Psoas muscle (tissue), 8 donors: ENCODE data around the gene CDIP1. TPM values are rescaled to one million over a fixed set of nuclear protein-coding genes. Genes with fewer than 3 reads are reported as not detected.
"Not testable (repeated sequence)": the region's sequence is repeated elsewhere in the genome, so short reads cannot be mapped to it uniquely, and the experiment has no call there.

Experiments
- ATAC-seq, 4 donors: fragments of 200-7000 bp; cut with Tn5 transposase; one replicate each; pipeline ENCODE4 v1.9.1; 2020; ENCODE audit warnings: moderate library complexity in 3 of 4, mild to moderate bottlenecking in 2 of 4
- DNase-seq, 2 donors: peaks; one replicate each; pipeline ENCODE4 v3.0.0-alpha.2; 2020
- H3K27ac ChIP-seq: fragments of 200-600 bp; one replicate; pipeline ENCODE4 v1.8.0; 2022
- H3K27me3 ChIP-seq, 3 donors: fragments of 200-600 bp in 1 of 3; one replicate each; pipeline versions ENCODE4 v1.6.1 to v1.8.0; 2013 to 2022; ENCODE audit warnings: low read length in 2 of 3, mild to moderate bottlenecking in 2 of 3, moderate library complexity in 1 of 3; ENCODE audit not compliant: insufficient read depth in 3 of 3
- H3K36me3 ChIP-seq, 2 donors: fragments of 200-600 bp in 1 of 2; one replicate each; pipeline versions ENCODE4 v1.6.1 to v1.8.0; 2013 to 2022; ENCODE audit warnings: low read depth in 1 of 2, mild to moderate bottlenecking in 1 of 2, moderate library complexity in 1 of 2; ENCODE audit not compliant: insufficient read depth in 1 of 2
- H3K4me1 ChIP-seq: fragments of 200-600 bp; one replicate; pipeline ENCODE4 v1.8.0; 2022
- H3K4me3 ChIP-seq: fragments of 200-600 bp; one replicate; pipeline ENCODE4 v1.8.0; 2022; ENCODE audit warnings: mild to moderate bottlenecking
- H3K9me3 ChIP-seq: fragments of 200-600 bp; one replicate; pipeline ENCODE4 v1.8.0; 2022
- WGBS, 3 donors: extraction: QIAGEN DNeasy Blood & Tissue Kit; methylation state at CpG; one replicate each; pipeline versions ENCODE4 v1.1.6 to v1.1.7; 2013; 5-methylcytosine and 5-hydroxymethylcytosine counted together
- intact Hi-C, 2 donors: fragments of 100-400 bp; cut with DNase I; formaldehyde crosslinking; loops; one replicate each; pipeline versions ENCODE4 v1.11.0 to v1.14.2; 2022
- polyA plus RNA-seq, 3 donors: library from polyadenylated mRNA; stranded (reverse); fragments of 200-250 nt; gene quantifications; one replicate each; pipeline ENCODE4 v1.2.3, GENCODE V29; 2013
- total RNA-seq, 4 donors: library from RNA; stranded (reverse); fragmentation: NEBNext Ultra II Directional in 2 of 4; extraction: Animal tissue kit (Norgen Biotek cat#: 25700) in 2 of 4; gene quantifications; one replicate each; pipeline versions ENCODE4 v1.2.1 to v1.2.4, GENCODE V29; 2021 to 2023
- TF ChIP-seq, protein P1 (sequence below): fragments of 200-600 bp; IDR thresholded peaks from one replicate; pipeline ENCODE4 v1.8.0; 2022; ENCODE audit warnings: antibody characterized with exemption
- donor health status: healthy with polysubstance abuse.
- donor health status: DM: no; HTN: no; CAD: no; lungs with moderate emphysema.
- donor health status: Bipolar disorder and iron deficiency.
- donor health status: healthy.
- donor health status: DM: yes; HTN: yes; CAD: no.
- donor health status: DM: no; HTN: no; CAD: no.
- donor health status: DM: no; HTN: no; CAD: no.
- donor health status: DM: yes; HTN: yes; CAD: no.

The CDIP1 gene
- total and polyA plus RNA-seq, 7 donors = 18.7 to 51.8 (median 31.3) TPM

DNA sequence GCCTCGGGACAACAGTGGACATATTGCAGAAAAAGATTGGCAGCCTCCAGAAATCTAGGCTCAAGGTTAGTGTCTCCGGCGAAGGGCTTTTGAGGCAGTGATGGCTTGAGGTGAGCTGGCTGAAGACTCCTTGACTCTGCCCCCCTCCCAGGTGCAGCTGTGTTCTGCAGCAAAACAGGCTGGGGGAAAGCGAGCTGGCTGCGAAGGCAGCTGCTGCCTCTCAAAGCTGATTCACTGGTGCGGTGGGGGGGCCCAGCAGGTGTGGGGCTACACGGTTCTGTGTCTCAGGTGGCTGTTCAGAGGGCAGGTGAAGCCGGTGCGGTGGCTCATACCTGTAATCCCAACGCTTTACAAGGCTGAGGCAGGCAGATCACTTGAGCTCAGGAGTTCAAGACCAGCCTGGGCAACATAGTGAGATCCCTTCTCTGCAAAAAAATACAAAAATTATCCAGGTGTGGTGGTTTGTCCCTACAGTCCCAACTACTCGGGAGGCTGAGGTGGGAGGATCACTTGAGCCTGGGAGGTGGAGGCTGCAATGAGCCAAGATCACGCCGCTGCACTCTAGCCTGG lies 40.5 kb upstream of the CDIP1 start:
- peaks cover 0 to 2% (median 0%) of the 10 kb centered on the region in 3 donors for H3K27me3 ChIP-seq
- no peak for ATAC-seq
- H3K4me3 ChIP-seq = no peak overlapping the region
- H3K9me3 ChIP-seq = no peaks in the 10 kb centered on the region
- H3K4me1 ChIP-seq = no peaks in the 10 kb centered on the region
- TF ChIP-seq, protein P1, sequence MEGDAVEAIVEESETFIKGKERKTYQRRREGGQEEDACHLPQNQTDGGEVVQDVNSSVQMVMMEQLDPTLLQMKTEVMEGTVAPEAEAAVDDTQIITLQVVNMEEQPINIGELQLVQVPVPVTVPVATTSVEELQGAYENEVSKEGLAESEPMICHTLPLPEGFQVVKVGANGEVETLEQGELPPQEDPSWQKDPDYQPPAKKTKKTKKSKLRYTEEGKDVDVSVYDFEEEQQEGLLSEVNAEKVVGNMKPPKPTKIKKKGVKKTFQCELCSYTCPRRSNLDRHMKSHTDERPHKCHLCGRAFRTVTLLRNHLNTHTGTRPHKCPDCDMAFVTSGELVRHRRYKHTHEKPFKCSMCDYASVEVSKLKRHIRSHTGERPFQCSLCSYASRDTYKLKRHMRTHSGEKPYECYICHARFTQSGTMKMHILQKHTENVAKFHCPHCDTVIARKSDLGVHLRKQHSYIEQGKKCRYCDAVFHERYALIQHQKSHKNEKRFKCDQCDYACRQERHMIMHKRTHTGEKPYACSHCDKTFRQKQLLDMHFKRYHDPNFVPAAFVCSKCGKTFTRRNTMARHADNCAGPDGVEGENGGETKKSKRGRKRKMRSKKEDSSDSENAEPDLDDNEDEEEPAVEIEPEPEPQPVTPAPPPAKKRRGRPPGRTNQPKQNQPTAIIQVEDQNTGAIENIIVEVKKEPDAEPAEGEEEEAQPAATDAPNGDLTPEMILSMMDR = no peak
- H3K36me3 ChIP-seq = no peaks in the 10 kb centered on the region
- H3K27ac ChIP-seq = no peak overlapping the region
- WGBS, 3 donors = 80 to 81% (median 80%) methylated on average over 13 of the region's 13 CpGs
- no peak for DNase-seq
- intact Hi-C loops = no loop called here

DNA sequence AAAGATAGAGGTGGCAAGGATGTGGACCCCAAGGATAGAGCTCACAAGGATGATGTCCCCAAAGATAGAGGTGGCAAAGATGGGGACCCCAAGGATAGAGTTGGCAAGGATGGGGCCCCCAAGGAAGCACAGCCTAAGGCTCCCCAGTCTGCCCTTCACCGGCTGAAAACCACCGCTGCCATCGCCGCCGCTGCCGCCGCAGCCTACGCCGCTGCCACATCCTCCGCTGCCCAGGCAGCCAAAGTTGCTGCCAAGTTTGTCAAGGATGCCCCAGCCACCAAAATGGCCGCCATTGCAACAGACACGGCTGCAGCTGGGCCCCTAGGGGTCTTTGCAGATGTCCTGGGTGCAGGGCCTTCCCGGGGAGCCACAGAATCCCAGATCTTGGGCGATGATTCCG lies 37.4 kb upstream of the CDIP1 start:
- DNase-seq = no peak
- TF ChIP-seq, protein P1 = no peak
- Histone ChIP-seq H3K4me1 (no peaks in the 10 kb centered on the region), H3K4me3 (no peak overlapping the region), H3K36me3 (no peaks in the 10 kb centered on the region), H3K27ac (no peak overlapping the region), H3K9me3 (no peaks in the 10 kb centered on the region), H3K27me3 (peaks cover 0 to 2% (median 0%) of the 10 kb centered on the region in 3 donors)
- no peak for ATAC-seq
- intact Hi-C loops = no loop called here
- WGBS, 3 donors = 92 to 96% (median 95%) methylated on average over 11 to 15 of the region's 15 CpGs

DNA sequence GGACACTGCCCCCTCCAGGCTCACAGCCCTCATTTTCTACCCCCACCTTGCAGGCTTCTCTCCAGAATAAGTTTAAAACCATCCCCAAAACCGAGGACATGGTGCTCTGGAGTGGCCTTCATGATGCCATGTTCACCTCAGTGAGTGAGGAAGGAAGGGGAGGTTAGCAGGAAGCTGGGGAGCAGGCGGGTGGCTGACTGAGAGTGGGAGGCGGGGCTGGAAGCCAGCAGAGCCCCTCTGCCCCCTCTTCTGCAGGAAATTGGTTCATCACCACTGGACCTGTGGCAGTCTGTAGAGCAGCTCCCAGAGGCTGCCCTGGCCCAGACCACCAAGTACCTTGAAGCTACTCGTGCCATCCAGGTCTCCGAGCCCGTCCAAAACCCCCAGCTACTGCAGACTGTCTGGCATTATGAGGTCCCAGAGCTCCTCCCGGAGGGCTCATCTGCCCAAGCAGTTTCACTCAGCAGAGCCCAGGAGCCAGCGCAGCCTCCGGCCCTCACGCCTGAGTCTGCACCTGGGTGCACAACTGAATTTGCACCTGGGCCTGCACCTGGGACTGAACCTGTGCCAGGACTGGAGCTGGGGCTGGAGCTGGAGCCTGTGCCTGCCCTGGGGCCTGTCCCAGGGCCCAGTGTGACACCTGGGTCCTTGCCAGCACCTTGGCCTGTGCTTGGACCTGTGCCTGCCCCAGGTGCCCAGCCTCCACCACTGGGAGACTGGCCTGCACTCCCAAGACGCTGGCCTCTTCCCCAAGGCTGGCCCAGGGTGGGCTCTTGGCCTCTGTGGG lies 36.5 kb upstream of the CDIP1 start:
- Histone ChIP-seq H3K27ac (no peak overlapping the region), H3K27me3 (peaks cover 0 to 4% (median 0%) of the 10 kb centered on the region in 3 donors), H3K9me3 (no peaks in the 10 kb centered on the region), H3K36me3 (no peaks in the 10 kb centered on the region), H3K4me3 (no peak overlapping the region), H3K4me1 (no peaks in the 10 kb centered on the region)
- DNase-seq (no peak), ATAC-seq (no peak)
- intact Hi-C loops = no loop called here
- TF ChIP-seq, protein P1 = no peak
- 72 to 77% (median 73%) methylated on average over 11 of the region's 11 CpGs for WGBS, 3 donors

DNA sequence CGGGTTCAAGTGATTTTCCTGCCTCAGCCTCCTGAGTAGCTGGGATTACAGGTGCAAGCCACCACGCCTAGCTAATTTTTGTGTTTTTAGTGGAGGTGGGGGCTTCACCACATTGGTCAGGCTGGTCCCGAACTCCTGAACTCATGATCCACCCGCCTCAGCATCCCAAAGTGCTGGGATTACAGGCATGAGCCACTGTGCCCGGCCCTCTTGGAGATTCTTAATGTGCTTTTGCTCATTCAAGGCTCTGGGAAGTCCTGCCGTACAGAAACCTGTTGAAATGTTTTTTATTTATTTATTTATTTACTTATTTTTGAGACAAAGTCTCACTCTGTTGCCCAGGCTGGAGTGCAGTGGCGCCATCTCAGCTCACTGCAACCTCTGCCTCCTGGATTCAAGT lies 35.4 kb upstream of the CDIP1 start:
- H3K36me3 ChIP-seq, H3K4me3 ChIP-seq, intact Hi-C loops, DNase-seq, H3K27me3 ChIP-seq, H3K9me3 ChIP-seq, H3K4me1 ChIP-seq, ATAC-seq, H3K27ac ChIP-seq: not testable (repeated sequence)
- 79 to 82% (median 81%) methylated on average over 7 of the region's 7 CpGs for WGBS, 3 donors

DNA sequence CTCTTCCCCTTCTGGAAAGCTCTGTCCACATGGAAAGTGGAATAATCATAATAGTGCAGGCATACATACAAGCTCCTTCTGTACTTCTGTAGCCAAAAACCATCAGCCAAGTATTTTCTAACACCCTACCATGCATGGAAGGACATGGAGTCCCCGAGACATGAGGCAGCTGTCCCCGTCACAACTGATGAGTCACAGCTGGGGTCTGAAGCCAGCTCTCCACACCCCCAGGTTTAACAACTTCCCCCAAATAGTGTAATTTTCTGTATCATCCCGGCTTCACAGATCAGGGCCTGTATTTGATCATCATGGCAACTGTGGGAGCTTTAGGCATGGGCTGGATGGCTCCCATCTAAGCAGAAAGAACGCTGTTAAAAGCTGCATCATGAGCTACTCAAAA lies 34.1 kb upstream of the CDIP1 start:
- Histone ChIP-seq H3K4me1 (no peaks in the 10 kb centered on the region), H3K27ac (no peak overlapping the region), H3K9me3 (no peaks in the 10 kb centered on the region), H3K27me3 (peaks cover 0 to 2% (median 0%) of the 10 kb centered on the region in 3 donors), H3K36me3 (no peaks in the 10 kb centered on the region), H3K4me3 (no peak overlapping the region)
- intact Hi-C loops = no loop called here
- TF ChIP-seq, protein P1 = no peak
- ATAC-seq (peak in 3 of 4 donors; percentile 63 to 78 (median 64)), DNase-seq (no peak)
- 30 to 43% (median 34%) methylated on average over 4 of the region's 4 CpGs for WGBS, 3 donors
